ENCODE results near the gene SLC7A7.

GRCh38 chr14:22764382-22764781, 50.9 kb downstream of the SLC7A7 start:
- TF ChIP-seq REST (IDR thresholded peaks at IDR 0.05; ENCODE audit: unreplicated experiment), result no peak
- TF ChIP-seq ZNF114 (CRISPR knock-in tag; IDR thresholded peaks at IDR 0.05), result no peak
- TF ChIP-seq CTCF (conservative IDR thresholded peaks at IDR 0.05; ENCODE audit: low read depth in 2 of 2), result no peak
